Endometrium (tissue), 2 donors: ENCODE measurements around the gene MMP20.

Experiments
- FAIRE-seq: peaks from 2 replicates; lab custom pipeline; 2012; peaks lifted over from hg19 to GRCh38; lab: Jason Lieb, UNC
- donor health status: control.
- donor health status: control.

MMP20 gene

GRCh38 chr11:102622258-102622657, 2.9 kb downstream of the MMP20 start:
- no peak for FAIRE-seq

- FAIRE-seq, result no peak
These were observed 4.1 kb downstream of the MMP20 start for GRCh38 chr11:102620818-102621561.

- FAIRE-seq, result no peak
These were observed 5.0 kb downstream of the MMP20 start for GRCh38 chr11:102620179-102620578.

- FAIRE-seq, result no peak
These were observed 7.6 kb downstream of the MMP20 start for GRCh38 chr11:102617466-102618008.

GRCh38 chr11:102615894-102616432, 9.2 kb downstream of the MMP20 start:
- FAIRE-seq, result no peak

GRCh38 chr11:102615077-102615893, 9.8 kb downstream of the MMP20 start:
- peak; percentile 98 for FAIRE-seq

GRCh38 chr11:102614485-102614884, 10.6 kb downstream of the MMP20 start:
- no peak for FAIRE-seq

- no peak for FAIRE-seq
These were observed 11.1 kb downstream of the MMP20 start for GRCh38 chr11:102614031-102614430.

- no peak for FAIRE-seq
These were observed 11.7 kb downstream of the MMP20 start for GRCh38 chr11:102613450-102613849.

GRCh38 chr11:102611291-102611690, 13.8 kb downstream of the MMP20 start:
- FAIRE-seq, result no peak

GRCh38 chr11:102610200-102610599, 14.9 kb downstream of the MMP20 start:
- no peak for FAIRE-seq

GRCh38 chr11:102608699-102609098, 16.4 kb downstream of the MMP20 start:
- no peak for FAIRE-seq

- FAIRE-seq, result no peak
These were observed 20.3 kb downstream of the MMP20 start for GRCh38 chr11:102604875-102605274.

GRCh38 chr11:102604011-102604410, 21.1 kb downstream of the MMP20 start:
- no peak for FAIRE-seq

- no peak for FAIRE-seq
These were observed 21.6 kb downstream of the MMP20 start for GRCh38 chr11:102603576-102603975.

- FAIRE-seq, result no peak
These were observed 22.0 kb downstream of the MMP20 start for GRCh38 chr11:102603091-102603490.

- no peak for FAIRE-seq
These were observed 24.5 kb downstream of the MMP20 start for GRCh38 chr11:102600666-102601065.

- no peak for FAIRE-seq
These were observed 25.4 kb downstream of the MMP20 start for GRCh38 chr11:102599642-102600261.

- no peak for FAIRE-seq
These were observed 26.9 kb downstream of the MMP20 start for GRCh38 chr11:102598272-102598671.

GRCh38 chr11:102596578-102596977, 28.6 kb downstream of the MMP20 start:
- no peak for FAIRE-seq

- FAIRE-seq, result no peak
These were observed 32.2 kb downstream of the MMP20 start for GRCh38 chr11:102592634-102593581.
